HG02870 (cell line): Measurements from ENCODE around the gene CPT1A.

Experiments
- ATAC-seq: cut with Tn5 transposase; IDR thresholded peaks from one replicate; pipeline ENCODE4 v1.9.1; 2021; ENCODE audit warnings: mild to moderate bottlenecking, moderate library complexity; ENCODE audit not compliant: unreplicated experiment

Gene CPT1A

GRCh38 chr11:68762481-68762880 lies 79.2 kb downstream of the CPT1A start:
- no peak for ATAC-seq

DNA sequence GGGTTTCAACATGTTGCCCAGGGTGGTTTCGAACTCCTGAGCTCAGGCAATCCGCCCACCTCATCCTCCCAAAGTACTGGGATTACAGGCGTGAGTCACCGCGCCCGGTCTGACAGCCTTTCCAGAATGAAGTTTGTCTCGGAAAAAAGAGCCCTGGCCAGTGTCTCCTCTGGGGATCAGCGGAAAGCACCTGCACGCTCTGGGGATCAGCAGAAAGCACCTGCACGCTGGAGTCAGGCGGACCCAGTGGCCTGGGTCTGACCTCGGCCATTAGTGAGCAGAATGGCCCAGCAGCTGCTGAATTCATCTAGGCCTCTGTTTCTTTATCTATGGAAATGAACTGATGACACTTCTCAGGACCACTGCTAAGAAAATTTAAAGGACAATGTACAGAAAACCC lies 79.9 kb downstream of the CPT1A start:
- ATAC-seq = no peak

- ATAC-seq = no peak
Measured at GRCh38 chr11:68759991-68760390, 81.7 kb downstream of the CPT1A start.

DNA sequence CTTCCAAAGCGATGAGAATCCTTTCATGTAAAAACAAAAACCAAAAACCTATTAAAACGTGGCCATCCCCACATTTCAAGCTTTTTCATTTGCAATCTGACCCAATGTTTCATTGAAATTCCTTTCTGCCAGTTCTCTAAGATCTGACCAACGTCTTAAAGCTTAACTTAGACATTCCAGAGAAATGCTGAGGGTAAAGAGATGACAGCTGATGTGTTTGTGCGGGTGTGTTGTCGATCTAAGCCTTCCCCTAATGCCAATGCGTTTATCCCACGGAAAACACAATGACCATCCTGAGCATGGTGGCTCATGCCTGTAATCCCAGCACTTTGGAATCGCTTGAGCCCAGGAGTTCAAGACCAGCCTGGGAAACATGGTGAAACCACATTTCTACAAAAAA lies 84.0 kb downstream of the CPT1A start:
- no peak for ATAC-seq

DNA sequence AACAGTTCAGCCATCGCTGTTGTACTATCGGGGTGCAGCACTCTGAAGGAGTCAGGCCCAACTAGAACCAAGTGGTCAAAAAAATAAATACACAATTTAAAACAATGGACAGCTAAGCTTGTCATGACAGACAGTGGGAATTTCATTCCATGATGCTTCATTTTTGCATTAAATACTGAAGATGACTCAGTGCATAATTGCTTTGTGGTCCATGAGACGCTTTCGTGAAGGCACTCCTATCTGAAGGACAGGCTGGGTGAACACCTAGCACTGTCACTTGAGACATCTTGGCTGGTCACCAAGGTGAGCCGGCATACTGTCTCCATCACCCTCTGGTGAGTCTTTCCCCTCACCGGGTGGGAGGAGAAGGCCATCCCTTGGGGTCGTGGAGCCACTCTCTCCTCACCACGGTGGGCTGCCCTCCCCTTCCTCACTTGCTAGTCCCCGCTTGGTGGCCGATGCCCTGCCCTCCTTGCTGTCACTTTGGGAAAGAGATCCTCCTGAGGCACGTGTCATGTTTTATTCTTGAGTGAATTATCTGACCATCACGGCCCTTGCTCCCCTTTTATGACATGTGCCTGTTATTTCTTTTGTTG lies 85.4 kb downstream of the CPT1A start:
- no peak for ATAC-seq

- ATAC-seq = no peak
Measured at GRCh38 chr11:68753300-68753699, 88.4 kb downstream of the CPT1A start.

GRCh38 chr11:68751331-68751856 lies 90.3 kb downstream of the CPT1A start, which contains the start of gene TESMIN:
TESMIN (minus strand) TSS chr11:68751520; CDS start chr11:68750660, 860 bp downstream.
- ATAC-seq = no peak

GRCh38 chr11:68751004-68751325 lies 90.8 kb downstream of the CPT1A start:
- no peak for ATAC-seq

- no peak for ATAC-seq
Measured at GRCh38 chr11:68750195-68751003, 91.3 kb downstream of the CPT1A start.

DNA sequence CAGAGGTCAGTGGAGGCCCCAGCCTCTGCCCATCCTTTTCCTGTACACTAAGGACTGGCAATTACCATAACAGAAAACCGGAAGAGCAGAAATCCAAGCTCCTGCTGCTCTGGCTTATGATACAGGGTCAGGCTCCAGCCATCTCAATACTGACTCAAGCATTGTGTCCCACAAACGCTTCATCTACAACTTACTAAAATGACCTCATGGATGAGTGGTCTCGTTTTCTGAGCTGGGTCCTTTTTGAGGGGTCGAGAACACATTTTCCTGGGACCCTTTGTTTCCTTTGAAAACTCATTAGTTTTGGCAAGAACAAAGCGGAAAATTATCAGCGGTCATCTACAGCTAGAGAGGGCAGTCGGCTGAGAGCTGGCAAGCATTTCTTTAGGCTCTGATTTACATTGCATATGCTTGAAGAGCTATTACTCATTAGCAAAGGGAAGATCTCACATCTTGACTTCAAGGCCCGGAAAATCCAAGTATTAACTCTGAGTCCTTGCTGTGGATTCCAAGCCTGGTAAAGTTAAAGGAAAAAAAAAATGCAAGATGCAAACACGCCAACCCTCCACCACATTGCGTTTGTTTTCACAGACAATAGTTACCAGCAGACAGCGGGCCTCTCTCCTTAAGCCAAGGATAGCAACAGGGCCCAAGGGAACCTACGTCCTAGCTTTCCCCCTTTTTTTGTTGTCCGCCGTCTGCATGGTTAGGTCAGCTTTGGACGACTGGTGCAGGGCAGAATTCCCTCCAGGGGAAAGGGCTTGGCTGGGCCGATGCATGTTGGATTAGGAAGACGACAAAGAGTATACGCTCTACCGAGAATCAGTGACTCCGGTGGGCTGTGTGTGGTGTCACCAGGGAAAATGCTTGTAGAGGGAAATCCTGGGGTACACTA lies 92.2 kb downstream of the CPT1A start:
- ATAC-seq = no peak

GRCh38 chr11:68748061-68748460 lies 93.7 kb downstream of the CPT1A start:
- ATAC-seq = no peak

DNA sequence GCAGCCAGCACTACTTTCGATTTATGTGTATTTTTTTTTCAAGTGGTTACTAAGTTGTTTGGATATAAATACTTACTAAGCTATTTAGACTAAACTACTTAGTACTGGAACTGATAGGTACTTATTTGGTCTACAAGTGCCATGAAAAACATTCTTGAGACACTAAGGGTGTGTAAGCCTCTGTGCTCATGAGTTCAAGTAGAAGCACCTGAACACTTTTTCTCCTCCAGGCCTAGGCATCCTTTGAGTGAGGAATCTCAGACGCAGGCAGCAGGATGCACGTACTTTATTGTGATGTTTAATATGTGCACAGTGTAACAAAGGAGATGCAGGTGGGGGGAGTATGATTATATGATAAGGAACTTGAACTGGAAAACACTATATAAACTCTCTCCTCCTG lies 98.2 kb downstream of the CPT1A start:
- ATAC-seq = no peak

DNA sequence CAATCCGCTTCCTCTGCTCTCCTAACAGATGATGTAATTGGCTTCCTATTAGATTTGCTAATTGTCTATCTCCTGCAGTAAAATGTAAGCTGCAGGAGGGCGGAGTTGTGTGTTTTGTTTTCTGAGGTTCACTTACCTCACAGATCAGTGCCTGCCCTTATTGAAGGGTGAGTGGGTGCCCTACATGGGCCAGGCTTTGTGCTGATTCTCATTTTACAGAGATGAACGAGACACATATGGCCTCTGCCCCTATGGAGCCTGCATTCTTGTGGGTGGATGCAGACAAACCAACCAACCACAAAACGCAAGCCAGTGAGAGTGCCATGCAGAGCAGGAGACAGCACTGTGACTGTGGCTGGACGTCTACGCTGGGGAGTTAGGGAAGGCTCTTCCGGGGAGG lies 100.3 kb downstream of the CPT1A start:
- ATAC-seq = no peak

DNA sequence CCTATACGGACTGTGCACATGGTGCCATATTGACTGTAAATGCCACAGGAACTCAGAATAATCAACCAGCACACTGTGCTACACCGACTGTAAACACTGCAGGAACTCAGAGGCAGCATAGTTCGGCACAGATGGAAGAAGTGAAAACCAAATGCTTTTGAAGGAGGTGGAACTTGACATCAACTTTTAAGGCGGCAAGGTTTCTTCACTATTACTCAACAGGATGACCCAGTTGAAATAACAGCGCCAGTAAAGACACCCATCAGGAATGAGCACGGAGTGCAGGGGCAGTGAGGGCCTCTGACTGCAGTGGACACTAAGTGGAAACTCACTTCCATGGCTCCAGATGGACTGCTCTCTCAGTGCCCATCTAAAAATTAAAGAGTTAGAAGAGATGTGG lies 106.1 kb downstream of the CPT1A start:
- ATAC-seq = no peak

GRCh38 chr11:68735125-68735524 lies 106.6 kb downstream of the CPT1A start:
- ATAC-seq = no peak

- no peak for ATAC-seq
Measured at GRCh38 chr11:68734111-68734510, 107.6 kb downstream of the CPT1A start.

GRCh38 chr11:68727783-68728182 lies 113.9 kb downstream of the CPT1A start:
- no peak for ATAC-seq

DNA sequence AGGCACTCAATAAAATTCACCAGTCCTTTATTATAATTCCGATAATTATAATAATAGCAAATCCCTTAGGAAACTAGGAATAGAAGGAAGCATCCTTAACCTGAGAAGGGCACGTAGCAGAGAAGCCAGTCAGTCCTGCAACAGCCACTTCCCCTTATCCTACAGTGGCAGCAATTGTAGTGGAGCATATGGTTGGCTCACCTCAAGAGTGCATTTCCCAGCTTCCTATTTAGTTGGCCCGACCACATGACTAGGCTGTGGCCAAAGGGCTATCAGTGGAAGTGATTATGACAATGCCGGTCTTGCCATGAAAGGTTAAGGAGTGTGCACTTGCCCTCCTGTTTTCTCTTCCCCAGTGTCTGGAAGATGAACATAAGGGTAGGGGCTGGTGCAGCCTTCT lies 117.4 kb downstream of the CPT1A start:
- ATAC-seq = no peak

DNA sequence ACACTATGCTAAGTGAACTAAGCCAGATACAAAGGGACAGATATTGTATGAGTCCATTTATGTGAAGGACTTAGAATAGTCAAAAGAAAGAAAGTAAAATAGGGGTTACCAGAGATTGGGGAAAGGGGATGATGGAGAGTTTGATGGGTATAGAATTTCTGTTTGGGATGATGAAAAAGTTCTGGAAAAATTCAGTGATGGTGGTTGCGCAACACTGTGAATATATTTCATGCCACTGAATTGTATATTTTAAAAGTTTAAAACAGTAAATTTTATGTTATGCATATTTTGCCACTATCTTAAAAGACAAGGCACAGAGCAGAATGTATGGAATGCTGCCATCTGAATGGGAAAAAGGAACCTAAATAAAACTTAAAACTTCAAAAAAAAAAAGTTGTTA lies 119.6 kb downstream of the CPT1A start:
- no peak for ATAC-seq

DNA sequence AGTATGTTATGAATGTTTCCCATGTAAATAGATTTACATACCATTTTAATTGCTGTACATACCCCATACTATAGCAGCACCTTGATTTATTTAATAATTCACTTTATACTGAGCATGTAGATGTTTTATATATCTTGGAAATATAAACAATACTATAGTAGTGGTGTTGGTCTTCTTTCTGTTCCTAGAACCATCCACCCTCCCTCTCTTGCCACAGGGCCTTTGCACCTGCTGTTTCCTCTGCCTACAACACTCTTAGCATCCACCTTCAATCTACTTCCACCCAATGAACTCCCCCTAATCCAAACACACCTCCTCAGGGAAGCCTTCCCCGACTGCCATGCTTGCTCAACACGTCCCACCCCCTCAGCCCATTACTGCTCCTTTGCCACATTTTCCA lies 120.6 kb downstream of the CPT1A start:
- ATAC-seq = no peak

- ATAC-seq = no peak
Measured at GRCh38 chr11:68715456-68716122, 126.1 kb downstream of the CPT1A start.
